ENCODE measurements around the gene ABCC1.

Gene ABCC1

DNA sequence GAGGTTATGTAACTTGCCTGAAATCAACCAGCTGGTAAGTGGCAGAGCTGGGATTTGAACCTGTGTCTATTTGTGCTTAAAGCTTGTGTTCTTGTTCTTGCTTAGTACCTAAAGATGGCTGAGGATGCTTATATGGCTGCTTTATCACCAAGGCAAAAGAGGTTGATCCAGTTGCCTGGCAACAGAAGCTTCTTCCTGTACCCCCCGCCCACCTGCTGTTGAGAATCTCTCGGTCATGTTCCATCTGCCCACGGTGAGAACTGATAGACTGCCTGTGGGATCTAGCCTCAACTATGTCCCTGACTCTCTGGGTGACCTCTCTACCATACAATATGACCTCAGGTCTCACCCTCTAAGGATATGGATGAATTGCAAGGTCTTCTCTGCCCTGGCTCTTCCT, 213.2 kb downstream of the ABCC1 start:
- TF ChIP-seq CTCF (IDR thresholded peaks at IDR 0.05; ENCODE audit: insufficient read depth, low read depth, low read length, missing control alignments) = no peak
- DNase-seq (ENCODE audit: low read depth) = no peak
- H3K4me3 ChIP-seq (ENCODE audit: low read depth, low read length) = no peak overlapping the region

DNA sequence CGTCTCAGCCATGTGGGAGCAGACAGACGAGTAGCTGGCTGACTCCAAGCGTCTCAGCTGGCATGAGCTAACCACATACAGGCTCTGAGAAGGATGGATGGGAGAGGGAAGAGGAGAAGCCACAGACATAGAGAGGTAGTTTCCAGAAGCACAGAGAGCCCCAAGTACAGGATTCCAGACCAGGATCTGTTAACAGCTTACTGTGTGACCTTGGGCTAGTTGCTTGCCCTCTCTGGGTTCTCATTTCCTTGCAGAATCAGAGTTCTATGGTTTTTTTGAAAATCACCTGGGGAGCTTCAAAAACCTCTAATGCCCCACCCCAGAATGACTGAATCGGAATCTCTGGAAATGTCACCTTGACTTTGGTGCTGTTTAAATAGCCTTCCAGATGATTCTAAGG, 213.7 kb downstream of the ABCC1 start:
- no peak for DNase-seq (ENCODE audit: low read depth)

DNA sequence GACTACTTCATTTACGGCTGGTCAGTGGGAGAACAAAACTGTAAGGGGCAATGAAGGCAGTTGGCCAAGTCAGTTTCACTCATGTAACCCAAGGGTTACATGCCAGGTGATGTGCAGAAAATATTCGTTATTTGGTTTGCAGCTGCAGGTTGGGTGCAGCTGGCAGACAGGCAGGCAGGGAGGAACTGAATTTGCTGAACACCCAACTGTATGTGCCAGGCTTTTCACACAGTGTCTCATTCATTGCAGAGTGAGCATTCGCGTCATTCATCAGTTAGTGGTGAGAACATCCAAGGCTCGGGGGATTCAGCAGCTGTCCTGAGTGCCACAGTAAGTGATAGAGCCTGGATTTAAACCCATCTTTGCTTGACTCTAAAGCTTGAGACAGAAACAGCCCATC, 214.2 kb downstream of the ABCC1 start:
- H3K4me3 ChIP-seq (ENCODE audit: low read depth, low read length) = no peak overlapping the region
- DNase-seq (ENCODE audit: low read depth) = no peak
- TF ChIP-seq CTCF (IDR thresholded peaks at IDR 0.05; ENCODE audit: insufficient read depth, low read depth, low read length, missing control alignments) = no peak

More for the DNA sequence above, 213.7 kb downstream of the ABCC1 start:
- no peak overlapping the region for H3K4me3 ChIP-seq (ENCODE audit: low read depth, low read length)
- no peak for TF ChIP-seq CTCF (IDR thresholded peaks at IDR 0.05; ENCODE audit: insufficient read depth, low read depth, low read length, missing control alignments)

GRCh38 chr16:16164243-16164642, 214.8 kb downstream of the ABCC1 start:
- no peak for DNase-seq (ENCODE audit: low read depth)
- H3K4me3 ChIP-seq (ENCODE audit: low read depth, low read length) = no peak overlapping the region
- TF ChIP-seq CTCF (IDR thresholded peaks at IDR 0.05; ENCODE audit: insufficient read depth, low read depth, low read length, missing control alignments) = no peak

- H3K4me3 ChIP-seq (ENCODE audit: low read depth, low read length) = no peak overlapping the region
- no peak for DNase-seq (ENCODE audit: low read depth)
- no peak for TF ChIP-seq CTCF (IDR thresholded peaks at IDR 0.05; ENCODE audit: insufficient read depth, low read depth, low read length, missing control alignments)
Measured at GRCh38 chr16:16166085-16166484, 216.7 kb downstream of the ABCC1 start.

DNA sequence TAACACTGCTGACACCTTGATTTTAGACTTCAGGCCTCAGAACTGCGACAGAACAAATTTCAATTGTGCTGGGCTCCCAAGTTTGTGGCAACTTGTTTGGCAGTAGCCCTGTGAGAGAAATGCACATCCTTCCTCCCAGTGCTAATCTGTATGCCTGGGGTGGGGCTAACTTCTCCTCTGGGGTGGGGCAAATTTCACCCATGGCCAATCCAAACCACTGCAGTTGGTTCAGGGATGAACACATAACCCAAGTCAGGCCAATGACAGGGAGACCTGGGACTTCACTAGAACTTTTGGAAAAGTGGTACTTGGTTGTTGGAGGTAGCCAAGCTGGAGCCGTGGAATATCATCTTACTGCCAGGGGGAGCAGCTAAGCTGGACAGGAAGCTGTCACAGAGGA, 217.5 kb downstream of the ABCC1 start:
- no peak for DNase-seq (ENCODE audit: low read depth)
- no peak for TF ChIP-seq CTCF (IDR thresholded peaks at IDR 0.05; ENCODE audit: insufficient read depth, low read depth, low read length, missing control alignments)
- H3K4me3 ChIP-seq (ENCODE audit: low read depth, low read length) = no peak overlapping the region

DNA sequence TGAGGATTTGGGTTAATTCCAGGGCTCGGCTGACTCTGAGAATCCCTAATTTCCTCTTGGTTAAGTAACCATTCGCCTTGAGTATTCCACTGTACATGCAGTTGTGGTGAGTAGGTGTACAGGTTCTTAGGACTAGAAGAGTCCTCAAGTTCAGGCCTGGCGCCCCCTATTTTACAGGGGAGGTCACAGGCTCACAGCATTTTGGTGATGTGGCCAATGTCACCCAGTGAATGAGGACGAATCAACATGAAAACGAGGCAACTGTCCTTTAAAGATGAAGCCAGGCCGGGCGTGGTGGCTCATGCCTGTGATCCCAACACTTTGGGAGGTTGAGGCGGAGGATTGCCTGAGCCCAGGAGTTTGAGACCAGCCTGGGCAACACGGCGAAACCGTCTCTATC, 218.5 kb downstream of the ABCC1 start:
- TF ChIP-seq CTCF (IDR thresholded peaks at IDR 0.05; ENCODE audit: insufficient read depth, low read depth, low read length, missing control alignments) = no peak
- DNase-seq (ENCODE audit: low read depth) = no peak
- no peak overlapping the region for H3K4me3 ChIP-seq (ENCODE audit: low read depth, low read length)
